Neural cell (in vitro differentiated cells): ENCODE results near the gene FZD7. TPM values are rescaled to one million over a fixed set of nuclear protein-coding genes. Genes with fewer than 3 reads are reported as not detected.

ENCODE experiments used
- H2AFZ ChIP-seq: fragments of 200-600, 300-800 bp; sonication (generic), shearing (Covaris generic); 2 replicates; pipeline ENCODE4 v1.6.0; 2014; ENCODE audit warnings: low read depth, mild to moderate bottlenecking, antibody characterized with exemption, low read length, moderate library complexity
- H3F3A ChIP-seq: fragments of 200-600 bp; shearing (Covaris generic); 2 replicates; pipeline ENCODE4 v1.6.1; 2016; ENCODE audit warnings: mild to moderate bottlenecking, moderate library complexity, mixed read lengths, antibody characterized with exemption, low read length; ENCODE audit not compliant: insufficient read depth, poor library complexity, severe bottlenecking
- H3K27ac ChIP-seq: fragments of 200-600, 300-800 bp; sonication (generic), shearing (Covaris generic); 2 replicates; pipeline ENCODE4 v1.5.1; 2014; ENCODE audit warnings: mild to moderate bottlenecking, low read length, moderate library complexity
- H3K27me3 ChIP-seq: fragments of 300-800, 200-600 bp; sonication (generic), shearing (Covaris generic); 2 replicates; pipeline ENCODE4 v1.6.0; 2014; ENCODE audit warnings: mild to moderate bottlenecking, low read depth, low read length, moderate library complexity; ENCODE audit not compliant: insufficient read depth
- H3K36me3 ChIP-seq: fragments of 300-800, 200-600 bp; sonication (generic), shearing (Covaris generic); 2 replicates; pipeline ENCODE4 v1.5.1; 2014; ENCODE audit warnings: mild to moderate bottlenecking, antibody characterized with exemption, low read length, moderate library complexity; ENCODE audit not compliant: insufficient read depth
- H3K4me2 ChIP-seq: fragments of 300-800, 200-600 bp; sonication (generic), shearing (Covaris generic); 2 replicates; pipeline ENCODE4 v1.6.0; 2014; ENCODE audit warnings: mild to moderate bottlenecking, low read length
- H3K4me3 ChIP-seq: fragments of 300-800, 200-600 bp; sonication (generic), shearing (Covaris generic); 2 replicates; pipeline ENCODE4 v1.5.1; 2014; ENCODE audit warnings: mild to moderate bottlenecking, low read length, moderate library complexity
- H3K79me2 ChIP-seq: fragments of 200-600 bp; shearing (Covaris generic); replicated peaks from 2 replicates; pipeline ENCODE4 v1.6.0; 2014; ENCODE audit warnings: mild to moderate bottlenecking, low read length, moderate library complexity; ENCODE audit not compliant: insufficient read depth
- H3K9ac ChIP-seq: fragments of 300-800, 200-600 bp; sonication (generic), shearing (Covaris generic); 2 replicates; pipeline ENCODE4 v1.6.1; 2016; ENCODE audit warnings: mild to moderate bottlenecking, low read length, mixed read lengths
- H3K9me2 ChIP-seq: fragments of 200-600 bp; shearing (Covaris generic); 2 replicates; pipeline ENCODE4 v1.6.1; 2016; ENCODE audit warnings: mild to moderate bottlenecking, low read length, mixed read lengths; ENCODE audit not compliant: insufficient read depth
- H3K9me3 ChIP-seq: fragments of 200-600, 300-800 bp; sonication (generic), shearing (Covaris generic); 2 replicates; pipeline ENCODE4 v1.6.1; 2016; ENCODE audit warnings: mild to moderate bottlenecking, mixed run types, low read length, moderate library complexity, mixed read lengths
- H4K20me1 ChIP-seq: fragments of 200-600 bp; shearing (Covaris generic); 2 replicates; pipeline ENCODE4 v1.6.1; 2016; ENCODE audit warnings: mild to moderate bottlenecking, mixed run types; ENCODE audit not compliant: insufficient read depth
- EP300 ChIP-seq: fragments of 450-650 bp; conservative IDR thresholded peaks from 2 replicates; pipeline ENCODE4 v1.6.1; 2014; ENCODE audit warnings: antibody characterized with exemption, mild to moderate bottlenecking, moderate library complexity; ENCODE audit not compliant: poor library complexity, severe bottlenecking
- EZH2 ChIP-seq: fragments of 200-600, 300-800 bp; shearing (Covaris generic), sonication (generic); IDR thresholded peaks from 2 replicates; pipeline ENCODE4 v1.6.1; 2014; ENCODE audit warnings: antibody characterized with exemption, low read length, borderline replicate concordance, mild to moderate bottlenecking; ENCODE audit not compliant: insufficient read depth, poor library complexity, severe bottlenecking
- MXI1 ChIP-seq: fragments of 450-650 bp; conservative IDR thresholded peaks from 2 replicates; pipeline ENCODE4 v1.6.1; 2014; ENCODE audit warnings: antibody characterized with exemption, mild to moderate bottlenecking; ENCODE audit not compliant: poor library complexity, severe bottlenecking
- POLR2AphosphoS5 ChIP-seq: IDR thresholded peaks from 2 replicates; pipeline ENCODE4 v1.6.1; 2012
- RAD21 ChIP-seq: fragments of 450-650 bp; conservative IDR thresholded peaks from 2 replicates; pipeline ENCODE4 v1.6.1; 2014; ENCODE audit warnings: antibody characterized with exemption, mild to moderate bottlenecking, moderate library complexity
- REST ChIP-seq: IDR thresholded peaks from 2 replicates; pipeline ENCODE4 v1.6.1; 2012; ENCODE audit warnings: borderline replicate concordance
- SMC3 ChIP-seq: fragments of 450-650 bp; conservative IDR thresholded peaks from 2 replicates; pipeline ENCODE4 v1.6.1; 2014; ENCODE audit warnings: antibody characterized with exemption, mild to moderate bottlenecking, moderate library complexity; ENCODE audit not compliant: poor library complexity
- TAF1 ChIP-seq: IDR thresholded peaks from 2 replicates; pipeline ENCODE4 v1.6.1; 2012; ENCODE audit warnings: low read depth
- polyA minus RNA-seq: library from RNA; depleted of rRNA, polyadenylated mRNA; stranded (reverse); fragments of >200 nt; gene quantifications from 2 replicates; pipeline ENCODE4 v1.2.3, GENCODE V29; 2014
- polyA plus RNA-seq: library from polyadenylated mRNA; depleted of rRNA; stranded (reverse); fragments of >200 nt; gene quantifications from 2 replicates; pipeline ENCODE4 v1.2.3, GENCODE V29; 2014
- TF ChIP-seq, protein P1 (sequence below): fragments of 450-650 bp; IDR thresholded peaks from 2 replicates; pipeline ENCODE4 v1.5.1; 2014; ENCODE audit warnings: antibody characterized with exemption, mild to moderate bottlenecking, moderate library complexity; ENCODE audit not compliant: poor library complexity, severe bottlenecking

The FZD7 gene
- polyA plus RNA-seq (0.76 and 1.8 TPM in 2 replicates), polyA minus RNA-seq (2.4 and 2.5 TPM in 2 replicates)

GRCh38 chr2:202033317-202034248, at the start of gene FZD7:
Gene FZD7 (plus strand): TSS chr2:202033855. CDS start chr2:202034648, 793 bp downstream.
- Histone ChIP-seq H3K9me3 (no peaks in the 10 kb centered on the region), H3K36me3 (no peaks in the 10 kb centered on the region), H3F3A (no peaks in the 10 kb centered on the region), H4K20me1 (no peaks in the 10 kb centered on the region), H3K27me3 (peaks cover 65% of the 10 kb centered on the region), H3K79me2 (peaks cover 20% of the 10 kb centered on the region), H3K4me2 (peak within 1 kb of the TSS; percentile 62), H3K4me3 (peak within 1 kb of the TSS; percentile 70), H3K9ac (peak within 1 kb of the TSS; percentile 46), H3K27ac (no peak within 1 kb of the TSS), H3K9me2 (no peaks in the 10 kb centered on the region), H2AFZ (no peak within 1 kb of the TSS)
- TF ChIP-seq, protein P1, sequence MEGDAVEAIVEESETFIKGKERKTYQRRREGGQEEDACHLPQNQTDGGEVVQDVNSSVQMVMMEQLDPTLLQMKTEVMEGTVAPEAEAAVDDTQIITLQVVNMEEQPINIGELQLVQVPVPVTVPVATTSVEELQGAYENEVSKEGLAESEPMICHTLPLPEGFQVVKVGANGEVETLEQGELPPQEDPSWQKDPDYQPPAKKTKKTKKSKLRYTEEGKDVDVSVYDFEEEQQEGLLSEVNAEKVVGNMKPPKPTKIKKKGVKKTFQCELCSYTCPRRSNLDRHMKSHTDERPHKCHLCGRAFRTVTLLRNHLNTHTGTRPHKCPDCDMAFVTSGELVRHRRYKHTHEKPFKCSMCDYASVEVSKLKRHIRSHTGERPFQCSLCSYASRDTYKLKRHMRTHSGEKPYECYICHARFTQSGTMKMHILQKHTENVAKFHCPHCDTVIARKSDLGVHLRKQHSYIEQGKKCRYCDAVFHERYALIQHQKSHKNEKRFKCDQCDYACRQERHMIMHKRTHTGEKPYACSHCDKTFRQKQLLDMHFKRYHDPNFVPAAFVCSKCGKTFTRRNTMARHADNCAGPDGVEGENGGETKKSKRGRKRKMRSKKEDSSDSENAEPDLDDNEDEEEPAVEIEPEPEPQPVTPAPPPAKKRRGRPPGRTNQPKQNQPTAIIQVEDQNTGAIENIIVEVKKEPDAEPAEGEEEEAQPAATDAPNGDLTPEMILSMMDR: no peak
- TF ChIP-seq TAF1: no peak
- no peak for TF ChIP-seq EP300
- TF ChIP-seq REST: no peak
- no peak for TF ChIP-seq SMC3
- TF ChIP-seq RAD21: no peak
- no peak for TF ChIP-seq EZH2
- TF ChIP-seq POLR2AphosphoS5: no peak
- TF ChIP-seq MXI1: no peak

DNA sequence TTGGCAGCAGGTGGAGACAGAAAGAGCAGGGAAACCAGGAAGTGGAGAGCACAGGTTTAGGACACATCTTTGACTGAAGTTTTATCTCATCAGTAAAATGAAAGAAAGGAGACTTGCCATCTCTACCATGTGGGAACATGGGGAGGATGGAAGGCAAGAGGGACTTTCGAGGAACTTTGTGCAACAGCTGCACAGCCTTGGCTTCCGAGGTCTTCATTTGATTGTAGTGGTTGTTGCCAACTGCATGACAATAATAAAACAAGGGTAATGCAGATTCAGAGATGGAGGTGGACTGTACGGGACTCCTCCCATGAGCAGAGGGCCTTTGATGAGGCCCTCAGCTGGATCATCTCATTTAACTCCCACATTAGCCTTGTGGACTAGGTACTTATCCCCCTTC, 49.3 kb upstream of the FZD7 start:
- H3F3A ChIP-seq: no peaks in the 10 kb centered on the region
- no peaks in the 10 kb centered on the region for H3K9me2 ChIP-seq
- H3K4me2 ChIP-seq: no peak overlapping the region
- H3K27me3 ChIP-seq: no peaks in the 10 kb centered on the region
- no peak for TF ChIP-seq TAF1
- no peak for TF ChIP-seq REST
- no peak for TF ChIP-seq EP300
- TF ChIP-seq, protein P1: no peak
- no peak for TF ChIP-seq RAD21
- H3K9ac ChIP-seq: no peak overlapping the region
- no peaks in the 10 kb centered on the region for H3K79me2 ChIP-seq
- no peak overlapping the region for H3K4me3 ChIP-seq
- H4K20me1 ChIP-seq: no peaks in the 10 kb centered on the region
- H2AFZ ChIP-seq: no peak overlapping the region
- no peaks in the 10 kb centered on the region for H3K9me3 ChIP-seq
- no peaks in the 10 kb centered on the region for H3K36me3 ChIP-seq
- H3K27ac ChIP-seq: no peak overlapping the region
